OCI-M1 (cell line): Measurements from ENCODE around the gene HYCC1.

Experiments used
- DNase-seq: peaks from one replicate; lab custom pipeline; 2025; lab: John Stamatoyannopoulos, UW

The HYCC1 gene

DNA sequence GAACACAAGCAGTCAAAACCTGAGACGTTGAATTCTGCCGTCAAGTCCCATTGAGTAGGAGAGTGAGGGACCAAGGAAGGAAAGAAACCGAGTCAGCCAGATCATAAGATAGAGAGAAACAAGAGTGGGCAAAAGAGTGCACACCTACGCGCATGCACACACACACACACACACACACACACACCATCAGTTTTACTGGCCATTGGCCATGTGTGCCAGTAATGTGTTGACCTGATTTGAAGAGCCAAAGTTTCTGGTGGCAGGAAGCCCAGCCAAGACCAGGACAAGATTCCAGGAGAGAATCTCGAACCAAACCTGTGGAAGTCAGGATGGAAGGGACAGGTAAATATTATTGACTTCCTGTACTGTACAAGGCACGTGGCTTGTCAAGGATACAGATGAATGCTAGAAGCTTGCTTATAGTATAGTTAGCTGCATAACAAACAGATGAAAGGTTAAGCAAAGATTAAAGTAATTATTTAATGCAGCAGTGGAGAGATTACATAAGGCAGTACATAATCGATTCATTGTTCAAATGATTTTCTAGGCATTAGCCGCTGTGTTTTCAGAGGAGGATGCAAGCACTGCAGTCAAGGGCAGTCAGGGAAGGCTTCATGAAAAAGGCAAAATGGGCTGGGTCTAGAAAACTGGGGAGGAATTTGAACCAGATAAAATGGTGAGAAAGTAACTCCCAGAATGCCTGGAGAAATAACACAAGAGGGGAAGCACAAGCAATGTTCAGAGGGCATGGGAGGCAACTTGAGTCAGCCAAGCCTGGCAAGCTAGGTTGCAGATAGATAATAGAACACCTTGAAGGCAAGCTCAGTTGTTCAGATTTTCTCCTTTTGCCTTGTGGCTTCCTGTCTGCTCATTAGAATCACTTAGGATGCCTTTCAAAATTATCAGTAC lies 2.7 kb upstream of the HYCC1 start:
- no peak for DNase-seq

GRCh38 chr7:23014681-23015080 lies 751 bp upstream of the HYCC1 start:
- DNase-seq: peak; percentile 25

DNA sequence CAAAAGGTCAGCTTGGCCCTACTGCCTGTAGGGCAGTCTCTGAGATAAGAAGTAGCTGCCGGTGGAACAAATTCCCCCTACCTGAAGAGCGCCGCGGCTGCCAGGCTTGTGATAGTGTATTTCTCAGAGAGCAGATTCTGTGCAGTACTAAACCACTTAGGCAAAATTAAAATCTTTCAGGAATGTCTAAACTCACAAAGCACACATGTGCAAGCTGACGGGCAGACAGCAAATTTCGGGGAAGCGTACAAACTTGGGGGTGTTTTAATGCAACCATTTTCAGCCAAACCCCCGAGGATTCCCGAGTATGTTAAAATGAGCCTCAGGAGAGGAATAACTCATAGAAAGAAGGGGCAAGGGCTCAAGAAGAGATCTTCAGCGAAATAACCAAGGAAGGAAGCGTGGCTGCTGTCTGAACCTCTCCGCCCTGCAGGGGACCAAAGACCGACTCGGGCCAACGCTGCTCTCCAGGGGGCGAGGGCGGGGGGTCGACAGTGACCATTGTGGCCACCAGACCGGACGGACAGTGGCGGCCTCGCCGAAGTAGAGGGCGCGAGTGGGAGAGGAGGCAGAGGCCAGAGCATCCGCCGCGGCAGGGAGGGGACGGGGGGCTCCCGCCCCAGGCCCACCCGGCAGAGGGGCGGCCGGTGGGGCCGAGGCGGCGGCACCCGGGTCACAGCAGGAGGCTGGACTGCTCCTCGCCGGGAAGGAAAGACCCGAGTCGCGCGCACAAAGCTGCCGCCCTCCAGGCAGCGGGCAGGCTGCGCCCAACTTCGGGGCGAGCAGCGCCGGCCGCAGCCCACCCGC lies 819 bp downstream of the HYCC1 start:
- DNase-seq: peak; percentile 35

DNA sequence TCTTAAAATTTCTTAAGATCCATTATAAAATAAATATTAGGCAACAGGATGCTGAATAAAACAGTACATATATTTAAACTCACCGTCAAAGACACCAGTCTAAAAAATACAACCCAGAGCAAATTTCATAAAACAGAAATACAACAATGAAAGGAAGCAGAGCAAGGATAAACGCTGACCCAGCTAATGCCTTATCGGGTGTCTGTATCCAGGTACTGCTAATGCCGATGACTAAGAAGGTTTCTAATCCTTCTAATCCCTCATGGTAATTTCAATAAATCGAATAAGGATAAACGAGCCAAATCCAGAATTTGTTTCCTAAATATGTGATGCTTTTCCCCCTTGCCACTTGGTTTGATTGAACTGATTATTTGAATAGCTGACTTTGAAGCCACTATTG lies 1.7 kb downstream of the HYCC1 start:
- no peak for DNase-seq

- no peak for DNase-seq
Measured at GRCh38 chr7:23011222-23011924, 2.6 kb downstream of the HYCC1 start.

- DNase-seq: no peak
Measured at GRCh38 chr7:23009303-23009702, 4.6 kb downstream of the HYCC1 start.

GRCh38 chr7:23004247-23004520 lies 9.7 kb downstream of the HYCC1 start:
- DNase-seq: no peak

GRCh38 chr7:23003505-23004246 lies 10.3 kb downstream of the HYCC1 start:
- no peak for DNase-seq

GRCh38 chr7:23002698-23003097 lies 11.2 kb downstream of the HYCC1 start:
- no peak for DNase-seq

GRCh38 chr7:23001610-23002009 lies 12.3 kb downstream of the HYCC1 start:
- DNase-seq: no peak

DNA sequence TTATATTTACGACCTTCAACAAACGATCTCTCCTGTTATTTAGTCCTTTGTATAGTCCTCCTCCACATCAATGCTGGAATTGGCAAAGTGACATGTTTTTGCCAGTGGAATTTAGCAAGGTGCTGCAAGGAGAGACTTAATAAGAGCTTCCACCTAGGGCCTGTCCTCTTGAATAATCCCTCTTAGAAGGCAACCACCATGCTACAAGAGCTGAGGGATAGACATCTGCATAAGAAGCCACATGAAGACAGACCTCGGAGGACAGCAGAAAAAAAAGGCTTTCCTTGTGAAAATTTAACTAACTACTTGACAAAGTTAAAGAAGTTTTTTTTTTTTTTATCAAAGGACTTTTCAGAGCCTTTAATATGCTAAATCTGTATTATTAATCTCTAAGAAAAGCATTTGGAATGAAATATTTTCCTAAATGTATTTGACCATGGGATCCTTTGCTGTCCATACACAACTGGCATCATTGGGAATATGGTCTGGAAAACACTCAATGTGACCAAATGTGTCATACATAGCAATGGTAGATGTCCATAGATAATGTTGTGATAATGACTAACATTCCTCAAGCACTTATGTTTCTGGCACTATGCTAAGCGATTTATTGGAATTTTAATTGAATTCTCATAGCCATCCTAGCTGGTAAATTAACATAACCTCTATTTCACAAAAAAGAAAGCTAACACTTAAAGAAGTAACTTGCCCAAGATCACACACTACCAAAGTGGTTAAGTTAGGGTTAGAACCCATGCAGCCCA lies 13.2 kb downstream of the HYCC1 start:
- DNase-seq: no peak

GRCh38 chr7:22998519-22998896 lies 15.4 kb downstream of the HYCC1 start:
- DNase-seq: no peak

GRCh38 chr7:22997871-22998518 lies 15.9 kb downstream of the HYCC1 start:
- no peak for DNase-seq

DNA sequence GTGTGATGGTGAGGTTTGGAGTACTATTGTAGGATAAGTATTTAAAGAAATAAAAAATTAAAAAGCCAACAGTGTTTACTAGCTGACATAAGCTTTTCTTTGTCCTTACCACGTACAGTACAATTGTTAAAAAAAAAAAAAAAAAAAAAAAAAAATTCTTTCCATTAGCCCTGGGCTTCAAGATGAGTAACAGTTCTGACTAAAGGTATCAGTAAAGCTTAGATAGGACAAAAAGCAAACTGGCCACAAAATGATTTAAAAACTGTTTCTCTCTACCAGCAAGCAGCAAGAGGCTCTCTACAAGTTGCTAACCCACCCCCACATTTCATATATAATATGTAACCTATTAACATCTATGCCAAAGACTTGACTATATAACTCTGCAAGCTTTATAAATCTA lies 17.5 kb downstream of the HYCC1 start:
- DNase-seq: no peak

GRCh38 chr7:22995011-22995410 lies 18.9 kb downstream of the HYCC1 start:
- DNase-seq: no peak

- DNase-seq: no peak
Measured at GRCh38 chr7:22992874-22993840, 20.8 kb downstream of the HYCC1 start.

GRCh38 chr7:22990588-22990949 lies 23.4 kb downstream of the HYCC1 start:
- DNase-seq: no peak

DNA sequence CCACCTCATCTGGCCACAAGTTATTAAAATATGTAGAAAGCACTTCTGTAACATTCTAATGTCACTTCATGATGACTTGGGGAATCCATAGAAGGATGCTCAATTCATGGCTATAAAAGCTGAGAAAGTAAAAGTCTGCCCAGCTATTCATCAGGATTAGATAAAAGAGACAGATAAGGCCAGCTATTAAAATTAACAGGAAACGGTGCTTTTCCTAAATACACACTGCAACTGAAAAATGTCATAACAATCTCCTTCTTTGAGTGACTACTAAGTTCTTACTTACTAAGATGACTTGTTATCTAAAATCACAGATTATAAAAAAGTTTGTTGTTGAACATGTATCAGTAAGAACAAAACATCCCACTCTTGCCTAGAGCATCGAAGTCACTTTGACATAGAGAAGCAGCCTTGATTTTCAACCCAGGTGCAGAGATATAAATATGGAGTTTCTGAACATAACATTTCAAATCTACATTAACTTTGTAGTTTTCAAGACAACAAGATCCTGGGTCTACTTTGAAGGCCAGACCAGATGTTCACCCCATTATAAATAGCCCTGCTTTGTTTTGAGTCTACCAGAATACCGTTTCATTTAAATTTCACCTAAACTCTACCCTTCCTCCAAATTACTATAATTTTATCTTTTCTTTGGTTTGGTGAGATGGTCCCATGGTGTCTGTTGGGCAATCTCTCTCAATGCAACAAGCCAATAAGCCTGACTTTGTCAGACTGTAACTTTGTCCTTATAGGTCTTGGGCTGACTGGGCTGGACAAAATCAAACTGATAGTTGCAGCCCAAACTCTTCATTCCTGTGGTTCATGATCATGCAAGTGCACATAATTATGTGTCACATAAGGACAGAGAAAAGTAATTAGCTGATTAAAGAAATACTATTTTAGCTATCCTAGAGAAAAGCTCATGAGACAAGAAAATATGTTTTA lies 24.0 kb downstream of the HYCC1 start:
- no peak for DNase-seq

DNA sequence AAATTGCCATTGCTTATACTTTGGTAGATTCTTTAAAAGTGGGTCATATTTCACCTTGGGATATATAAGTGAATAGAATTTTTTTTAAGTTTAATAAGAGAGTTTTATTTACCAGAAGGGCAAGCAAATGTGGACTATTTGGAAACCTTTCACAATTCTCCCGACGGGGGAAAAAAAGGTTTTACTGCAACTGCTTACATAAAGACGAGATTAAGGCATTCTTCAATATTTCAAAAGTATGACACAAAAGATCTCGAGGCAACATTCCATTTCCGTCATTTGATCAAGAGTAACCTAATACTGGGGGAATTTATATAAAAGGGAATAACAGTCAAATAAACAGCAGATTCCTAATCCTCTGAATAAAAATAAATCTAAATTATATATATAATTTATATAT lies 28.5 kb downstream of the HYCC1 start:
- DNase-seq: no peak
